Calu3 (cell line): ENCODE measurements around the gene E4F1. TPM values are rescaled to one million over a fixed set of nuclear protein-coding genes. Genes with fewer than 3 reads are reported as not detected.

Source experiments
- BruUV-seq: library from RNA; stranded (reverse); fragments of 400-500 nt; replicated peaks from 2 replicates; lab custom pipeline; 2021; lab: Mats Ljungman, UMichigan
- CTCF ChIA-PET: fragments of 300-600 bp; sonication (Branson Sonifier 250); formaldehyde crosslinking; loops from one replicate; lab custom pipeline; 2022; ENCODE audit warnings: antibody characterized with exemption; lab: Charles Lee
- DNase-seq: peaks from one replicate; pipeline ENCODE4 v3.0.0; 2022
- H3K27ac Mint-ChIP-seq: one replicate; pipeline ENCODE4 v1.8.0; 2022; ENCODE audit warnings: mixed read lengths; ENCODE audit not compliant: unreplicated experiment
- H3K27me3 Mint-ChIP-seq: one replicate; pipeline ENCODE4 v1.8.0; 2022; ENCODE audit warnings: mixed read lengths; ENCODE audit not compliant: unreplicated experiment
- H3K36me3 Mint-ChIP-seq: one replicate; pipeline ENCODE4 v1.8.0; 2022; ENCODE audit warnings: mild to moderate bottlenecking, moderate library complexity, mixed read lengths; ENCODE audit not compliant: insufficient read depth, unreplicated experiment
- H3K4me1 Mint-ChIP-seq: one replicate; pipeline ENCODE4 v1.8.0; 2022; ENCODE audit warnings: mild to moderate bottlenecking, low read depth, mixed read lengths; ENCODE audit not compliant: unreplicated experiment
- H3K4me3 Mint-ChIP-seq: one replicate; pipeline ENCODE4 v1.8.0; 2022; ENCODE audit warnings: mild to moderate bottlenecking, low read depth, moderate library complexity, mixed read lengths; ENCODE audit not compliant: unreplicated experiment
- H3K9me3 Mint-ChIP-seq: one replicate; pipeline ENCODE4 v1.8.0; 2022; ENCODE audit warnings: low read depth, mixed read lengths; ENCODE audit not compliant: unreplicated experiment
- intact Hi-C: fragments of 100-400 bp; cut with micrococcal nuclease; formaldehyde crosslinking; loops from one replicate; pipeline ENCODE4 v1.10.0; 2022; ENCODE audit not compliant: unreplicated experiment
- total RNA-seq: library from RNA; stranded (reverse); gene quantifications from 2 replicates; pipeline ENCODE4 v1.2.3, GENCODE V29; 2022
- TF ChIP-seq, protein P1 (sequence below): fragments of 200-600 bp; IDR thresholded peaks from one replicate; pipeline ENCODE4 v1.8.0; 2022; ENCODE audit warnings: antibody characterized with exemption; ENCODE audit not compliant: unreplicated experiment

The E4F1 gene
- total RNA-seq, 1 experiment from 2014 or later: 35.4 TPM

DNA sequence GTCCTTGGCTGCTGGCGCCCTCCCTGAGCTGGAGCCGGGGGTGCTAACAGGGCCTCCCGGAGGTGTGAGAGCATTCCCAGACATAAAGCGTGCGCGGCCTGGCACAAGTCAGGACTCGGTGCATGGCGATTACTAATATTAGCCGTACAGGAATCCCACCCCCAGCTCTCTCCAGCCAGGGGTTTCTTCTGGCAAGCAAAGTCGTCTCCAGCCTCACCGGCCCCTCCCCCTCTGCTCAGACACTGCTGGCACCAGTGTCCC lies 32.0 kb upstream of the E4F1 start:
- BruUV-seq: no TSS peak
- no peaks in the 10 kb centered on the region for H3K9me3 Mint-ChIP-seq
- H3K36me3 Mint-ChIP-seq: peaks cover 15% of the 10 kb centered on the region
- H3K4me3 Mint-ChIP-seq: no peak overlapping the region
- H3K27ac Mint-ChIP-seq: no peak overlapping the region
- peaks cover 10% of the 10 kb centered on the region for H3K4me1 Mint-ChIP-seq
- intact Hi-C loops: no loop called here
- DNase-seq: no peak
- CTCF ChIA-PET: no interaction called here
- H3K27me3 Mint-ChIP-seq: peaks cover 55% of the 10 kb centered on the region
- TF ChIP-seq, protein P1, sequence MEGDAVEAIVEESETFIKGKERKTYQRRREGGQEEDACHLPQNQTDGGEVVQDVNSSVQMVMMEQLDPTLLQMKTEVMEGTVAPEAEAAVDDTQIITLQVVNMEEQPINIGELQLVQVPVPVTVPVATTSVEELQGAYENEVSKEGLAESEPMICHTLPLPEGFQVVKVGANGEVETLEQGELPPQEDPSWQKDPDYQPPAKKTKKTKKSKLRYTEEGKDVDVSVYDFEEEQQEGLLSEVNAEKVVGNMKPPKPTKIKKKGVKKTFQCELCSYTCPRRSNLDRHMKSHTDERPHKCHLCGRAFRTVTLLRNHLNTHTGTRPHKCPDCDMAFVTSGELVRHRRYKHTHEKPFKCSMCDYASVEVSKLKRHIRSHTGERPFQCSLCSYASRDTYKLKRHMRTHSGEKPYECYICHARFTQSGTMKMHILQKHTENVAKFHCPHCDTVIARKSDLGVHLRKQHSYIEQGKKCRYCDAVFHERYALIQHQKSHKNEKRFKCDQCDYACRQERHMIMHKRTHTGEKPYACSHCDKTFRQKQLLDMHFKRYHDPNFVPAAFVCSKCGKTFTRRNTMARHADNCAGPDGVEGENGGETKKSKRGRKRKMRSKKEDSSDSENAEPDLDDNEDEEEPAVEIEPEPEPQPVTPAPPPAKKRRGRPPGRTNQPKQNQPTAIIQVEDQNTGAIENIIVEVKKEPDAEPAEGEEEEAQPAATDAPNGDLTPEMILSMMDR: no peak

DNA sequence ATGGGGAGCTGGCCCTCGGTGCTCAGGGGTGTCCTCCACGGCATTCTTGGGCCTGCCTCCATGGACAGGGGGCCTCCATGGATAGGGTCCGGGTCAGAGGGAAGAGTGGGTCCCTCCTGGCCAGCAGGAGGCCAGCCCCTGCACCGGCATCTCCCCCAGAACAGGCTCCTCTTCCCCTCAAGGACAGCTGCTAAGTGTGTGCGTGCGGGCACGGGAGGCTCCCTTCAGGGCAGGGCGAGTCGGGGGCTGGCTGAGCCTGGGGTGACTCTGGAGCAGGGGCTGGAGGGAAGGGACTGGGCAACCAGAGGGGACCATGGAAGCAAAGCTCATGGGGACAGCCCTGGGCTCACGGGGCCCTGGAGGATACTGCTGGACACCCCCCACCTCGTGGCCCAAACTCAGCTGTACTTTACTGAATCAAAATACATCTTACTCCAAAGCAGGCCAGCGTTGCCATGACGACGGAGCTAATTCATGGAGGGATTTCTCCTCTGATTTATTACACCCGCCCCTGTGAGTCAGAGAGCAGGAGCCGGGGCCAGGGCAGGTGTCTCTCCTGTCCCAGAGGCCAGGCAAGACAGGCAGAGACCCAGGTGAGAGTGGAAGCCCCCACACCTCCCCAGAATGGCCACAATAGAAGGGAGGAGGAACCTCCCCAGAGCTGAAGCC lies 29.1 kb upstream of the E4F1 start:
- TF ChIP-seq, protein P1: no peak
- peaks cover 80% of the 10 kb centered on the region for H3K27me3 Mint-ChIP-seq
- CTCF ChIA-PET: interaction anchor here (0.6 to 2.4 kb wide), 12 partner anchors 9 to 470 kb away, joined by 3 to 27 read pairs (median 4); partner anchors contain the start of genes ECI1, PGP and TRAF7
- peaks cover 10% of the 10 kb centered on the region for H3K4me1 Mint-ChIP-seq
- intact Hi-C loops: no loop called here
- DNase-seq: peak; percentile 57
- peaks cover 20% of the 10 kb centered on the region for H3K36me3 Mint-ChIP-seq
- H3K9me3 Mint-ChIP-seq: no peaks in the 10 kb centered on the region
- BruUV-seq: no TSS peak
- no peak overlapping the region for H3K27ac Mint-ChIP-seq
- no peak overlapping the region for H3K4me3 Mint-ChIP-seq

DNA sequence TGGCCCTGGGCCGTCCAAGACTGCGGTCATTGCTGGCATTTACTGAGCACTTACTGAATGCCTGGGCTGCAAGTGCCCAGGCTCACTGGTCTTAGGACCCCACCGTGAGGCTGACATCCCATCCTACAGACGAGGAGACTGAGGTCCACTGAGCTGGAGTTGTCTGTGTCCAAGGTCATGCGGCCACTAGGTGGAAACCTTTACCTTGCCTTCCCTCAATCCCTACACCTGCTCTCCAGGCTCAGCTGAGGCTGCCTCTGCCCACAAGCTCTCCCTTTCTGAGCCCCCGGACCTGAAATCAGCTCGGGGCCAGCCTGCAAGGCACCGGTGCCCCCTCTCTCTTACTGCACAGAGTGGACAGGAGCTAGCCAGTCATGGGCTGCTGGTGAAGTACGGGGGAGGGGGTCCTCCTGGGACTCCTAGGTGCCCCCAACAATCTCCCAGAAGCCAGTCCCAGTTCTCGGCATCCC lies 28.5 kb upstream of the E4F1 start:
- Mint-ChIP-seq H3K4me1 (peaks cover 10% of the 10 kb centered on the region), H3K4me3 (peak overlapping the region; percentile 58), H3K36me3 (peaks cover 20% of the 10 kb centered on the region), H3K9me3 (no peaks in the 10 kb centered on the region), H3K27me3 (peaks cover 85% of the 10 kb centered on the region), H3K27ac (no peak overlapping the region)
- CTCF ChIA-PET: interaction anchor here (0.8 to 2.4 kb wide), 11 partner anchors 8 to 470 kb away, joined by 3 to 27 read pairs (median 4); partner anchors contain the start of genes ECI1, PGP and TRAF7
- DNase-seq: peak; percentile 77
- TF ChIP-seq, protein P1: peak; percentile 76
- intact Hi-C loops: no loop called here
- BruUV-seq: no TSS peak

DNA sequence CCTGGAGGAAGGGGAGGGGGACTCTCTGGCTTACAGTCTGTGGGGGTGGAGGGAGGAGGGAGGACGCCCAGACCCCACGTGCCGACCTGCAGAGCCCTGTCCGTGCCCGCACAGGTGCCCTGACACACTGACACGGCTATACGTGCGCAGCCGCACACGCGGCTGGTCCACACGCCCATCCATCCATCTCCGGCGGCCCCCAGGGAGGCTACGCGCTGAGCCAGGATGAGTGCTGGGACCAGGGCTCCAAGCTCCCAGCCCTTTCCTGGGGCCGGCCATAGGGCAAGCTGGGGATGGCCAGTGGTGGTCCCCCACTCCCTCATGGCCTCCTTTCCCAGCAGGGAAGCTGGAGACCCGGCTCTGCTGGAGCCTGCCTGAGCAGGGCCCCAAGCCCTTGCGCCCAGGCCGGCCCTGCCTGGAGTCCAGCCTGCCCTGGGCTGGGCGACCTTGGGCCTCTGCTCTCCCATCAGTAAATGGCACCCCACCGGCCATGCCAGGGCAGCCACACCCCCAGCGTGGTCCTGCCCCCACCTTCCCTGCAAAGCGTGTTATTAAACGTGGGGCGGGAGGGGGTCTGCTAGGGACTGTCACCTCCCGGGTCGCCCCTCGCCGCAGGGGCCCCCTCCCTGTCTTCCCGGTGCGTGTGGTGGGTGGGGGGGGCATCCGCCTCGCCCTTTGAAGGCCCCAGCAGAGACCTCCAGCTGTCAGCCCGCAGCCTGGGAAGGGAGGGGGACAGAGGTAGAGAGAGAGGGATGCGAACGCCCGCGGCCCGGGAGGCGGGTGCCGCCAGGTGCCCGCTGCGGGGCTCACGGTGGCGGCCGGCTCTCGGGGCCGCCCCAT lies 27.8 kb upstream of the E4F1 start:
- CTCF ChIA-PET: interaction anchor here (0.8 to 2.4 kb wide), 10 partner anchors 8 to 469 kb away, joined by 3 to 27 read pairs (median 4); partner anchors contain the start of genes ECI1, PGP and TRAF7
- Mint-ChIP-seq H3K36me3 (peaks cover 20% of the 10 kb centered on the region), H3K4me1 (peaks cover 10% of the 10 kb centered on the region), H3K4me3 (peak overlapping the region; percentile 58), H3K27me3 (peaks cover 92% of the 10 kb centered on the region), H3K27ac (no peak overlapping the region), H3K9me3 (no peaks in the 10 kb centered on the region)
- BruUV-seq: no TSS peak
- DNase-seq: no peak
- intact Hi-C loops: no loop called here
- TF ChIP-seq, protein P1: no peak
